ENCODE measurements around the gene TEX26. TPM values are rescaled to one million over a fixed set of nuclear protein-coding genes. Genes with fewer than 3 reads are reported as not detected.
A peak's percentile ranks its signal among the peaks of the same experiment; 100 is the strongest.

Gene TEX26
- total and polyA plus RNA-seq, 4 donors, result 0.67 to 6.2 (median 2.5) TPM; not detected in 1

GRCh38 chr13:30898678-30899241, 33.7 kb upstream of the TEX26 start:
- 46 to 49% methylated on average over 7 of the region's 7 CpGs for WGBS, 2 donors
- H3K9me3 ChIP-seq (ENCODE audit: control insufficient read depth in 4 of 4, insufficient read depth in 3 of 4, low read length in 3 of 4), result no peaks in the 10 kb centered on the region
- peaks cover 0 to 5% (median 0%) of the 10 kb centered on the region in 5 donors for H3K4me1 ChIP-seq (ENCODE audit: control insufficient read depth in 5 of 5, insufficient read depth in 5 of 5, low read length in 5 of 5)
- no peak overlapping the region for H3K9ac ChIP-seq (ENCODE audit: insufficient read depth in 1 of 2, low read length in 2 of 2)
- H3K27me3 ChIP-seq (ENCODE audit: control insufficient read depth in 3 of 3, insufficient read depth in 3 of 3, low read length in 2 of 3), result peaks cover 0 to 2% (median 0%) of the 10 kb centered on the region in 3 donors
- no peaks in the 10 kb centered on the region for H3K36me3 ChIP-seq (ENCODE audit: control insufficient read depth in 4 of 4, insufficient read depth in 4 of 4, low read length in 4 of 4)
- DNase-seq (peak in 2 of 3 donors; percentile 68 to 75), ATAC-seq (ENCODE audit: insufficient read depth, low FRiP score) (peak; percentile 54)
- no peak overlapping the region for H3K4me3 ChIP-seq
- no peak for TF ChIP-seq CTCF (IDR thresholded peaks at IDR 0.05; ENCODE audit: control extremely low read depth, extremely low read depth)
- H3K27ac ChIP-seq (ENCODE audit: low read depth in 1 of 2, low read length in 1 of 2), result no peak overlapping the region

- Histone ChIP-seq H3K9ac (ENCODE audit: insufficient read depth in 1 of 2, low read length in 2 of 2) (no peak overlapping the region), H3K27me3 (ENCODE audit: control insufficient read depth in 3 of 3, insufficient read depth in 3 of 3, low read length in 2 of 3) (peaks cover 0 to 18% (median 6%) of the 10 kb centered on the region in 3 donors), H3K36me3 (ENCODE audit: control insufficient read depth in 4 of 4, insufficient read depth in 4 of 4, low read length in 4 of 4) (no peaks in the 10 kb centered on the region), H3K4me3 (no peak overlapping the region), H3K27ac (ENCODE audit: low read depth in 1 of 2, low read length in 1 of 2) (no peak overlapping the region), H3K4me1 (ENCODE audit: control insufficient read depth in 5 of 5, insufficient read depth in 5 of 5, low read length in 5 of 5) (peaks cover 0 to 5% (median under 1%) of the 10 kb centered on the region in 5 donors), H3K9me3 (ENCODE audit: control insufficient read depth in 4 of 4, insufficient read depth in 3 of 4, low read length in 3 of 4) (no peaks in the 10 kb centered on the region)
- TF ChIP-seq CTCF (IDR thresholded peaks at IDR 0.05; ENCODE audit: control extremely low read depth, extremely low read depth), result no peak
- no peak for ATAC-seq (ENCODE audit: insufficient read depth, low FRiP score)
- 81 to 88% methylated on average over 4 of the region's 4 CpGs for WGBS, 2 donors
- no peak for DNase-seq
Measured at GRCh38 chr13:30900436-30900835, 32.0 kb upstream of the TEX26 start.

DNA sequence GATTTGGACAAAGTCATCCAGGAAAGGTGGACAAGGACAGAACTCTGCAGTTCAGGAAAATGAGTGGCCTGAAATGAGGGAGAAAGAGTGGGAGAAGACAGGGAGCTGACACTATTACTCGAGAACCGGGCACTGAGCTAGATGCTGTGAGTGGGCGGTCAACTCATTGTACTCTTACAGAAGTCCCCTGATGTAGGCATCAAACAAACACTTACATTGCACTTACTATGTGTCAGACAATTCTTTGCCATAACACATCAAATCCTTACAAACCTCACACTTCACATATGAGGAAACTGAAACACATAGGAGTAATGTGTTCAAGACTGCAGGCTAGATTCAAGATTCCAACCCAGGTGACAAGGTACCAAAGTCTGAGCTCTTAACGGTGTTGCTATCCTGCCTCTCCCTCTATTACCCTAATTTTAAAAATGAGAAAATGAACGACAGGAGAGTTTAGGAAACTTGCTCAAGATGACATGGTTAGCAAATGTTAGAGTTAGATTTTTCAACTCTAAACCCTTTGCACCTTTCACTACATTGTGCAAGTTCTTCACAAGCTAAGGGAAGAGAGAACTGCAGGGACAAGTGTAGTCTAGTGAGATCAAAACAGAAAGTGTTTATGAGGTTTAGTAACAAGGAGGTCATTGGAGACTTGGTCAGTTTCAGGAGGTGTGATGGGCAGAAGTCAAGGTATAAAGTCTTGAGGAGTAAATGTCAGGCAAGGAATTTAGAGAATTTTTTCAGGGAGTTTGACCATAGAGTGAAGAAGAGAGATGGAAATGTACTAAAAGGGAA, 31.3 kb upstream of the TEX26 start:
- H3K9me3 ChIP-seq (ENCODE audit: control insufficient read depth in 4 of 4, insufficient read depth in 3 of 4, low read length in 3 of 4), result peaks cover 0 to under 1% (median 0%) of the 10 kb centered on the region in 4 donors
- no peak overlapping the region for H3K9ac ChIP-seq (ENCODE audit: insufficient read depth in 1 of 2, low read length in 2 of 2)
- H3K4me1 ChIP-seq (ENCODE audit: control insufficient read depth in 5 of 5, insufficient read depth in 5 of 5, low read length in 5 of 5), result peaks cover 0 to 11% (median 6%) of the 10 kb centered on the region in 5 donors
- DNase-seq (no peak), ATAC-seq (ENCODE audit: insufficient read depth, low FRiP score) (no peak)
- peaks cover 0 to 21% (median 9%) of the 10 kb centered on the region in 3 donors for H3K27me3 ChIP-seq (ENCODE audit: control insufficient read depth in 3 of 3, insufficient read depth in 3 of 3, low read length in 2 of 3)
- TF ChIP-seq CTCF (IDR thresholded peaks at IDR 0.05; ENCODE audit: control extremely low read depth, extremely low read depth), result no peak
- no peaks in the 10 kb centered on the region for H3K36me3 ChIP-seq (ENCODE audit: control insufficient read depth in 4 of 4, insufficient read depth in 4 of 4, low read length in 4 of 4)
- no peak overlapping the region for H3K27ac ChIP-seq (ENCODE audit: low read depth in 1 of 2, low read length in 1 of 2)
- WGBS, 2 donors, result 89% methylated on average over 5 of the region's 5 CpGs
- H3K4me3 ChIP-seq, result no peak overlapping the region
